Karpas-422 (cell line): ENCODE measurements around the gene PGGHG. TPM values are rescaled to one million over a fixed set of nuclear protein-coding genes. Genes with fewer than 3 reads are reported as not detected.
"Not testable (repeated sequence)": the region's sequence is repeated elsewhere in the genome, so short reads cannot be mapped to it uniquely, and the experiment has no call there.

ENCODE experiments used
- DNase-seq: peaks from one replicate; pipeline ENCODE4 v3.0.0-alpha.2; 2015
- H2AFZ ChIP-seq: fragments of 200-600 bp; sonication (generic); 2 replicates; pipeline ENCODE4 v1.6.1; 2014; ENCODE audit warnings: antibody characterized with exemption, low read length, mixed read lengths
- H3K27ac ChIP-seq: fragments of 200-600 bp; sonication (generic); 2 replicates; pipeline ENCODE4 v1.5.1; 2014; ENCODE audit warnings: mild to moderate bottlenecking, low read length, moderate library complexity
- H3K27me3 ChIP-seq: fragments of 200-600 bp; sonication (generic); 2 replicates; pipeline ENCODE4 v1.6.1; 2014; ENCODE audit warnings: low read length, mixed read lengths
- H3K36me3 ChIP-seq: fragments of 200-600 bp; sonication (generic); 2 replicates; pipeline ENCODE4 v1.6.1; 2014; ENCODE audit warnings: low read length, mixed read lengths; ENCODE audit not compliant: insufficient read depth
- H3K4me1 ChIP-seq: fragments of 200-600 bp; sonication (generic); 2 replicates; pipeline ENCODE4 v1.6.1; 2014; ENCODE audit warnings: mild to moderate bottlenecking, low read length, mixed read lengths
- H3K4me2 ChIP-seq: fragments of 200-600 bp; sonication (generic); 2 replicates; pipeline ENCODE4 v1.6.1; 2014; ENCODE audit warnings: low read length, low read depth, mild to moderate bottlenecking; ENCODE audit not compliant: poor library complexity, severe bottlenecking
- H3K4me3 ChIP-seq: fragments of 200-600 bp; sonication (generic); 2 replicates; pipeline ENCODE4 v1.5.1; 2014; ENCODE audit warnings: mild to moderate bottlenecking, antibody characterized with exemption, low read length, mixed read lengths
- H3K79me2 ChIP-seq: fragments of 200-600 bp; sonication (generic); 2 replicates; pipeline ENCODE4 v1.6.1; 2014; ENCODE audit warnings: mild to moderate bottlenecking, low read length, mixed read lengths
- H3K9ac ChIP-seq: fragments of 200-600 bp; sonication (generic); 2 replicates; pipeline ENCODE4 v1.6.0; 2014; ENCODE audit warnings: low read length
- H3K9me2 ChIP-seq: fragments of 200-600 bp; sonication (generic), shearing (Covaris generic); replicated peaks from 2 replicates; pipeline ENCODE4 v1.6.0; 2014; ENCODE audit warnings: mild to moderate bottlenecking, low read length, moderate library complexity; ENCODE audit not compliant: insufficient read depth
- H3K9me3 ChIP-seq: fragments of 300-700, 200-600 bp; sonication (generic); 2 replicates; pipeline ENCODE4 v1.6.1; 2014; ENCODE audit warnings: low read length, mixed read lengths
- H4K20me1 ChIP-seq: fragments of 200-600 bp; sonication (generic); 2 replicates; pipeline ENCODE4 v1.6.1; 2014; ENCODE audit warnings: mild to moderate bottlenecking, antibody characterized with exemption, low read length, low read depth; ENCODE audit not compliant: insufficient read depth
- total RNA-seq: library from RNA; depleted of rRNA; stranded (reverse); fragments of >200 nt; shearing (Covaris generic); gene quantifications from 2 replicates; pipeline ENCODE4 v1.2.3, GENCODE V29; 2014; ENCODE audit warnings: low replicate concordance

PGGHG gene
- total RNA-seq, 1 experiment from 2014 or later: 17.0 TPM

GRCh38 chr11:332651-333480, 43.9 kb downstream of the PGGHG start:
- no peak overlapping the region for H3K4me2 ChIP-seq
- no peaks in the 10 kb centered on the region for H3K27me3 ChIP-seq
- no peaks in the 10 kb centered on the region for H3K9me3 ChIP-seq
- H3K36me3 ChIP-seq: no peaks in the 10 kb centered on the region
- H3K27ac ChIP-seq: no peak overlapping the region
- DNase-seq: no peak
- no peaks in the 10 kb centered on the region for H3K9me2 ChIP-seq
- no peak overlapping the region for H3K4me3 ChIP-seq
- H3K79me2 ChIP-seq: no peaks in the 10 kb centered on the region
- no peaks in the 10 kb centered on the region for H3K4me1 ChIP-seq
- no peak overlapping the region for H2AFZ ChIP-seq
- no peak overlapping the region for H3K9ac ChIP-seq
- no peaks in the 10 kb centered on the region for H4K20me1 ChIP-seq

- not testable (repeated sequence) for H3K36me3 ChIP-seq, H3K4me2 ChIP-seq, H3K4me3 ChIP-seq, H3K4me1 ChIP-seq, H2AFZ ChIP-seq, H3K9me2 ChIP-seq, H3K27me3 ChIP-seq, H3K9ac ChIP-seq, H3K9me3 ChIP-seq, H3K79me2 ChIP-seq, H4K20me1 ChIP-seq, H3K27ac ChIP-seq, DNase-seq
Measured at GRCh38 chr11:333616-334263, 44.8 kb downstream of the PGGHG start.

GRCh38 chr11:334264-334994, 45.5 kb downstream of the PGGHG start:
- DNase-seq: no peak
- H3K9me2 ChIP-seq: no peaks in the 10 kb centered on the region
- no peaks in the 10 kb centered on the region for H3K4me1 ChIP-seq
- no peaks in the 10 kb centered on the region for H3K9me3 ChIP-seq
- no peaks in the 10 kb centered on the region for H3K27me3 ChIP-seq
- H3K27ac ChIP-seq: no peak overlapping the region
- no peak overlapping the region for H3K4me2 ChIP-seq
- no peaks in the 10 kb centered on the region for H3K36me3 ChIP-seq
- H3K79me2 ChIP-seq: no peaks in the 10 kb centered on the region
- no peaks in the 10 kb centered on the region for H4K20me1 ChIP-seq
- H3K9ac ChIP-seq: no peak overlapping the region
- no peak overlapping the region for H3K4me3 ChIP-seq
- no peak overlapping the region for H2AFZ ChIP-seq

GRCh38 chr11:335779-336658, 47.1 kb downstream of the PGGHG start:
- H3K4me2 ChIP-seq: no peak overlapping the region
- no peak for DNase-seq
- H3K27me3 ChIP-seq: no peaks in the 10 kb centered on the region
- no peaks in the 10 kb centered on the region for H3K79me2 ChIP-seq
- H3K27ac ChIP-seq: no peak overlapping the region
- H3K4me1 ChIP-seq: peaks cover 10% of the 10 kb centered on the region
- H3K9me3 ChIP-seq: no peaks in the 10 kb centered on the region
- no peaks in the 10 kb centered on the region for H4K20me1 ChIP-seq
- H3K36me3 ChIP-seq: no peaks in the 10 kb centered on the region
- H3K9me2 ChIP-seq: no peaks in the 10 kb centered on the region
- H2AFZ ChIP-seq: no peak overlapping the region
- no peak overlapping the region for H3K4me3 ChIP-seq
- no peak overlapping the region for H3K9ac ChIP-seq

- DNase-seq: no peak
- no peak overlapping the region for H3K27ac ChIP-seq
- no peaks in the 10 kb centered on the region for H3K9me2 ChIP-seq
- H3K36me3 ChIP-seq: no peaks in the 10 kb centered on the region
- no peak overlapping the region for H3K4me2 ChIP-seq
- no peak overlapping the region for H3K4me3 ChIP-seq
- H3K4me1 ChIP-seq: peaks cover 12% of the 10 kb centered on the region
- H4K20me1 ChIP-seq: no peaks in the 10 kb centered on the region
- no peak overlapping the region for H2AFZ ChIP-seq
- H3K27me3 ChIP-seq: no peaks in the 10 kb centered on the region
- no peaks in the 10 kb centered on the region for H3K79me2 ChIP-seq
- no peak overlapping the region for H3K9ac ChIP-seq
- no peaks in the 10 kb centered on the region for H3K9me3 ChIP-seq
Measured at GRCh38 chr11:336659-337198, 47.8 kb downstream of the PGGHG start.

- Histone ChIP-seq H3K79me2 (no peaks in the 10 kb centered on the region), H3K9me2 (no peaks in the 10 kb centered on the region), H3K9me3 (no peaks in the 10 kb centered on the region), H3K27ac (no peak overlapping the region), H3K9ac (no peak overlapping the region), H3K36me3 (no peaks in the 10 kb centered on the region), H3K27me3 (no peaks in the 10 kb centered on the region), H3K4me1 (peaks cover 12% of the 10 kb centered on the region), H4K20me1 (no peaks in the 10 kb centered on the region), H3K4me3 (no peak overlapping the region), H3K4me2 (no peak overlapping the region), H2AFZ (no peak overlapping the region)
- no peak for DNase-seq
Measured at GRCh38 chr11:337711-338110, 48.8 kb downstream of the PGGHG start.

- Histone ChIP-seq H3K9me2 (no peaks in the 10 kb centered on the region), H3K36me3 (no peaks in the 10 kb centered on the region), H3K9me3 (no peaks in the 10 kb centered on the region), H3K4me3 (no peak overlapping the region), H3K9ac (no peak overlapping the region), H2AFZ (no peak overlapping the region), H3K4me2 (no peak overlapping the region), H3K27ac (no peak overlapping the region), H3K4me1 (peaks cover 12% of the 10 kb centered on the region), H4K20me1 (no peaks in the 10 kb centered on the region), H3K79me2 (no peaks in the 10 kb centered on the region), H3K27me3 (no peaks in the 10 kb centered on the region)
- no peak for DNase-seq
Measured at GRCh38 chr11:339963-340362, 51.0 kb downstream of the PGGHG start.
